Activated T-helper 1 cell treated with anti-CD3 and anti-CD28 coated beads, Interleukin-12 subunit alpha, Interleukin-12 subunit beta, Interleukin-2, Interleukin-4 antibody, amounts not matched to agents 30 ng/mL and 10 ng/mL and 1 ng/mL, durations not matched to agents 14 hours and 24 hours and 36 hours (primary cell): ENCODE measurements around the gene USF3. TPM values are rescaled to one million over a fixed set of nuclear protein-coding genes. Genes with fewer than 3 reads are reported as not detected.
"Not testable (repeated sequence)": the region's sequence is repeated elsewhere in the genome, so short reads cannot be mapped to it uniquely, and the experiment has no call there.

Source experiments
- DNase-seq: peaks from one replicate; pipeline ENCODE4 v3.0.0; 2021; ENCODE audit warnings: low spot score
- H3K27ac Mint-ChIP-seq: one replicate; pipeline ENCODE4 v1.8.0; 2021; ENCODE audit warnings: mild to moderate bottlenecking, mixed read lengths
- H3K27me3 Mint-ChIP-seq: one replicate; pipeline ENCODE4 v1.8.0; 2022; ENCODE audit warnings: mild to moderate bottlenecking, moderate library complexity, mixed read lengths; ENCODE audit not compliant: insufficient read depth
- H3K36me3 Mint-ChIP-seq: one replicate; pipeline ENCODE4 v1.8.0; 2021; ENCODE audit warnings: low read depth, mixed read lengths
- H3K4me1 Mint-ChIP-seq: one replicate; pipeline ENCODE4 v1.8.0; 2021; ENCODE audit warnings: low read depth, mixed read lengths
- H3K4me3 Mint-ChIP-seq: one replicate; pipeline ENCODE4 v1.8.0; 2021; ENCODE audit warnings: mild to moderate bottlenecking, moderate library complexity, mixed read lengths
- H3K9me3 Mint-ChIP-seq: one replicate; pipeline ENCODE4 v1.8.0; 2021; ENCODE audit warnings: mixed read lengths
- intact Hi-C: fragments of 100-400 bp; cut with micrococcal nuclease; formaldehyde crosslinking; loops from one replicate; pipeline ENCODE4 v1.15.1; 2024
- total RNA-seq: library from RNA; stranded (reverse); gene quantifications from 2 replicates; pipeline ENCODE4 v1.2.3, GENCODE V29; 2022

USF3 gene
- total RNA-seq, 1 donor from 2014 or later: 14.7 TPM

DNA sequence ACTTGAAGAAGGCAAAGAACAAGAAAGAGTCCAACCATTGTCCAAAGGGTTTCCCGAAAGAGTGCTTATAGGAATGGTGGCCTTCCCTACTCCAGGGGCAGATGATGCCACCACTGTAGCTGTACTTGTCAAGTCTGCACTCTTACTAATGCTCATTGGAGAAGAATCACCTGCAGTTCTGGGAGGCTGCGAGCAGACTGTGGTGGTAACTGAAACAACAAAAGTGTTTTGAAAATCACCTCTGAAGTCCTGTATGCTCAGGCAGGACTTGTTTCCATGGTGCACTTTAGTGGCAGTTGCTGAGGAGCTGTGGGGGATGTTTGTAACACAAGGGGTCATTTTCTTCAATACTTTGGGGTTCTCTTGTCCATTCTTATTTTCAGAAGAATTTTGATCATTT lies 36.0 kb downstream of the USF3 start:
- Mint-ChIP-seq H3K27ac (no peak overlapping the region), H3K9me3 (no peaks in the 10 kb centered on the region), H3K4me1 (peaks cover 6% of the 10 kb centered on the region), H3K27me3 (no peaks in the 10 kb centered on the region), H3K36me3 (peaks cover 42% of the 10 kb centered on the region), H3K4me3 (no peak overlapping the region)
- DNase-seq: no peak
- intact Hi-C loops: no loop called here

DNA sequence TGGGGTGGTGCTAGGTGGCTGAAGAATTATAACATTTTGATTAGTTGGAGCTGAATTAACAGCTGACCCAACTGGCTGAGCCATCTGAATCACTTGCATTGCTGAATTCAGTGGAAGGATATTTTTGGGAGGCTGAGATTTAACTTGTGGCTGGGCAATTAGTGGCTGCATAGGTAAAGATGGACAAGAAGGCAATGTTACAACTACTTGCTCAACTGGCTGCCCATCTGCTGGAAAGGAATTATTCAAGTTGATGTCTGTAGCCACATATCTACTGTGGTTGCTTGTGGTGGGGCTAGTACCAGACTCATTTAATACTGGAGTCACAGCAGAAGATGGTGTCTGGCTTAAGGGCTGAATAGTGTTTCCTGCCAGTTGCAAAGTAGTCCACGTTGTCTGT lies 36.4 kb downstream of the USF3 start:
- DNase-seq: no peak
- Mint-ChIP-seq H3K36me3 (peaks cover 44% of the 10 kb centered on the region), H3K4me3 (no peak overlapping the region), H3K9me3 (no peaks in the 10 kb centered on the region), H3K27ac (no peak overlapping the region), H3K27me3 (no peaks in the 10 kb centered on the region), H3K4me1 (peaks cover 4% of the 10 kb centered on the region)
- intact Hi-C loops: no loop called here

DNA sequence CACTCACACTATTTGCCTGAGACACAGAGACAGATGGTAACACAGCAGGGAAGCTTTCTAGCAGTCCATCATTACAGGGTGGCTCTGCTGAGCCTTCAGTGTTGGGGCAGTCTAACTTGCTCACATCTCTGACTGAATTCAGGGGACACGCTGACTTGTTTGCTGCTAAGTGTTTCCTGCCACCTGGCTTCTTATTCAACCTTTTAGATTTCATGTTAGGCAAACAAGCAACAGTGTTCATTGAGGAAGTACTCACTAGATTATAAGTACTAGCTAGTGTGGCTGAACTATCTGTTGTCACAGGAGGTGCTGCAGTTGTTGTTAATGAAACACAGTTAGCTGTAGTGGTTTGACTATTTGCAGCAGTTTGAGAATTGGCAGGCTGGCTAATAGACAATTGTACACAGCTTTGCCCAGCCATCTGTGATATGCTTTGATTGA lies 37.3 kb downstream of the USF3 start:
- Mint-ChIP-seq H3K36me3 (peaks cover 44% of the 10 kb centered on the region), H3K9me3 (no peaks in the 10 kb centered on the region), H3K4me1 (no peaks in the 10 kb centered on the region), H3K4me3 (no peak overlapping the region), H3K27me3 (no peaks in the 10 kb centered on the region), H3K27ac (no peak overlapping the region)
- intact Hi-C loops: no loop called here
- DNase-seq: no peak

DNA sequence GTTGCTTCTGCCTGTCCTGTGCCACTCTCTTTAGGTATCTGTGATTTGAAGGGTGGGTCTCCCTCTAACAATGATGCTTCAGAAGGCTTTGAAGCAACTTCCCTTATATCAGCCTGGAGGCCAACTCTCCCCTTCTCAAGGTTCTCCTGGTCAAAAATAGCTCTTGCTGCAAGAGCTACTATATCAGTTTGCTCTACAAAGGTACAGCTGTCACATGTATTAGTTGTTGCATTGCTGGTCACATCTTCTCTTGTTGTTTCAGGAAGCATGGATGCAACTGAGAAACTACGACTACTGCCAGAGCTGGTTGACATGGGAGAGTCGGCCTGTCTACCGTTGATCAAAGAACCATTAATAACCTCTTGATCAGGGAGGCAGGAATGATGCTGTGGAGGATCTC lies 38.3 kb downstream of the USF3 start:
- Mint-ChIP-seq H3K27ac (no peak overlapping the region), H3K9me3 (no peaks in the 10 kb centered on the region), H3K4me3 (no peak overlapping the region), H3K4me1 (no peaks in the 10 kb centered on the region), H3K27me3 (no peaks in the 10 kb centered on the region), H3K36me3 (peaks cover 44% of the 10 kb centered on the region)
- DNase-seq: no peak
- intact Hi-C loops: no loop called here

DNA sequence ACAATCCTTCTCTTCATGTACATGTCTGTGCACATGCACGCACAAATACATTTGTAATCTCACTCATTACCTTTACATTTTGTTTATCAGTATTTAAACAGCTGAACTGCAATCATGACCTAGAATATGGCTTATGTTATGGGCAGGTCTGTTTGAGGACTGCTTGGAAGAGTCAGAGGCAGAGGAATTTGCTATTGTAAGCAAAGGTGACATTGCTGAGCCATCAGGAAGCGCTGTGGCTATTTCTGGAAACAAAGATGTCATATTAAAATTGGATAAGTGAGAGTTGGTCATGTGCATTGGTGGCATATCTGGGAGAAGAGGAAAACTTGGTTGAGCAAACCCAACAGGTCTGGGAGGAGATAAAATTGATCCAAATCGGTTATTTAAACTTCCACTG lies 41.6 kb downstream of the USF3 start:
- H3K9me3 Mint-ChIP-seq: no peaks in the 10 kb centered on the region
- no peaks in the 10 kb centered on the region for H3K27me3 Mint-ChIP-seq
- DNase-seq: no peak
- no peak overlapping the region for H3K4me3 Mint-ChIP-seq
- H3K36me3 Mint-ChIP-seq: peaks cover 38% of the 10 kb centered on the region
- intact Hi-C loops: no loop called here
- no peak overlapping the region for H3K27ac Mint-ChIP-seq
- no peaks in the 10 kb centered on the region for H3K4me1 Mint-ChIP-seq

DNA sequence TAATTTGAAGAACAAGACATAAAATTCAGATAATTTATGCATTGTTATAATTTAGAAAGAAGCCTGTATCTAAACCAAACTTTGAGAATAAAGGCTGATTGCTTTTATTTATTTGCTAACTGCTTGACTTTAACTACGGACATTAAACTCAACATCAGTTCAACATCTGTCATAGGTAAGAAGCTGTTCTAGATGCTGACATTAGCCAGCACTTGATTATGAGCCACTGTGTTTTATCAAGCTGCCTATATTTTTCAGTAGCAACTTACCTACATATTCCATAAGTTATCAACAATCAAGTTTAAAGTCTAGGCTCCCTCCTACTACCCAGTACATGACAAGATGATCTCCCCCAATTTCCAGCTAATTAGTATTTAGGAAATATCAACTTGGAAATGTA lies 42.1 kb downstream of the USF3 start:
- Mint-ChIP-seq H3K27me3 (no peaks in the 10 kb centered on the region), H3K36me3 (peaks cover 32% of the 10 kb centered on the region), H3K4me3 (no peak overlapping the region), H3K27ac (no peak overlapping the region), H3K9me3 (no peaks in the 10 kb centered on the region), H3K4me1 (no peaks in the 10 kb centered on the region)
- DNase-seq: no peak
- intact Hi-C loops: no loop called here

DNA sequence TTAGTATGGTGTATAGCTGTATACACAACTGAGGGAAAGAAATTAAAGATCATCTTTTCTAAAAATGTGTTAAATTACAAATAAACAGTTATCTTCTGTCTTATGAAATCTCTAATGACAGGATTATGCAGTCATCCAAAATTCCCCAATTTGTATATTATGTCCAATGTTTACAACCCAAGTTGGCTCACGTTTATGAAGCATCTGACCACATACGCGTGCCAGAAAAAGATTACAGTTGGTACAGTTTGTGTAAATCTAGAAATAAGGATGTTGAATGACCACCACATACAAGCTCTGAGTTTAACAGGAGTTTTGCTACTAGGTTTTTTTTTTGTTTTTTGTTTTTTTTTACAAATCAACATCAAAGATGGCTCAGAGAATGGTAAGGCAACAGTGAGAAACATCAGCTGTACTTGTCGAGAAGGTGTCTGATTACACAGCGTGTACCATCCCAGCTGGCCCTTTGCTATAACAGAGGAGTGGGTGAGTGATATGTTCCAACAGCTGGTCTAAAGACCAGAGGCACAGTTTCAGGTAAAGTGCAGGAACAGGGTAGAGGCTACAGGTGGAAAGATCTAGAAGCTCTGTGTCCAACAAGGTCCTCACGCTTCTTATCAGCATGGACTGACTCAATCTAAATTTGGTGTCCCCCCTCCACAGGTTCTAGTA lies 47.1 kb downstream of the USF3 start:
- no peak for DNase-seq
- Mint-ChIP-seq H3K27me3 (no peaks in the 10 kb centered on the region), H3K4me3 (no peak overlapping the region), H3K36me3 (peaks cover 11% of the 10 kb centered on the region), H3K4me1 (no peaks in the 10 kb centered on the region), H3K27ac (no peak overlapping the region), H3K9me3 (peaks cover 13% of the 10 kb centered on the region)
- intact Hi-C loops: no loop called here

DNA sequence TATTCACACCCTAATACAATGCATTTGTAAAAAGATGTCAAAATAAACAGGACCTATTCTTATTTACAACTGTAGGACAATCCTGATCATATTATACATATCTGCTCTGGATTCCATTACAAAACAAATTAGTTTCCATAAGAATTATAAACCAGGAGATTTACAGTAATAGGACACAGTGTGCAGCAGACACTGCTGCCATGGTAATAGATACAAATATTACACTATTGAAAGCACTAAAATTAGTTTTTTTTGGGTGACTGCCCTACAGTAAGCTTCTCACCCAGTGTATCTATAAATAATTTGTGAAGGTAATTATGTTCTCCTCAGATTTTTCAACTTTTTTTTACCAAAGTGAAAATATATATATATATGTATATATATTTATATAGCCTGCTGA lies 47.9 kb downstream of the USF3 start:
- DNase-seq: no peak
- H3K9me3 Mint-ChIP-seq: peaks cover 21% of the 10 kb centered on the region
- no peaks in the 10 kb centered on the region for H3K4me1 Mint-ChIP-seq
- intact Hi-C loops: no loop called here
- no peak overlapping the region for H3K27ac Mint-ChIP-seq
- H3K36me3 Mint-ChIP-seq: peaks cover 11% of the 10 kb centered on the region
- H3K4me3 Mint-ChIP-seq: no peak overlapping the region
- H3K27me3 Mint-ChIP-seq: no peaks in the 10 kb centered on the region

DNA sequence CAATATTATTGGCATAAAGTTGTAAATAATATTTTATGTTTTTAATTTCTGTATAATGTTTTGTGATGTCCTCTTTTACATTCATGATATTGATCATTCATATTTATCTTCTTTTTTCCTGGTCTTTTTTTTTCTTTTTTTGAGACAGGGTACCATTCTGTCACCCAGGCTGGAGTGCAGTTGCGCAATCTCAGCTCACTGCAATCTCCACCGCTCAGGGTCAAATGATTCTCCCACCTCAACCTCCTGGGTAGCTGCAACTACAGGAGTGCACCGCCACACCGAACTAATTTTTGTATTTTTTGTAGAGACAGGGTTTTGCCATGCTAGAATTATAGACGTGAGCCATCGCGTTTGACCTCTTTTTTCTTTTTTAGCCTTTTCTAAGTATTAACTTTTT lies 52.9 kb downstream of the USF3 start:
- H3K36me3 Mint-ChIP-seq: no peaks in the 10 kb centered on the region
- no peak for DNase-seq
- H3K4me3 Mint-ChIP-seq: no peak overlapping the region
- H3K9me3 Mint-ChIP-seq: peaks cover 21% of the 10 kb centered on the region
- H3K27me3 Mint-ChIP-seq: no peaks in the 10 kb centered on the region
- intact Hi-C loops: no loop called here
- H3K4me1 Mint-ChIP-seq: no peaks in the 10 kb centered on the region
- no peak overlapping the region for H3K27ac Mint-ChIP-seq

DNA sequence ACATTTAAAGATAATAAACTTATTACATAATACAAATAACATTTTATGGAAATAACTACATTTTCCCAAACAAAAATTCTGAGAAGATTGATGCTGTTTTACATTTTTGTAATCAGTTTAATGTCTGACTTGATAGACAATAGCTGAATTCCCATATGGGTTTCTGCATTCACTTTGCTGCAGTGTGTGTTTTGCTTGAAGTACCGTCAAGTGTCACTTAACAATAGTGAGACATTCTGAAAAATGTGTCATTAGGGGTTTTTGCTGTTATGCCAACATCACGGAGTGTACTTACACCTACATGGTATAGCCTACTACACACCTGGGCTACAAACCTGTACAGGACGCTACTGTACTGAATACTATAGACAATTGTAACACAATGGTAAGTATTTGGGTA lies 57.5 kb downstream of the USF3 start:
- Mint-ChIP-seq H3K4me3 (no peak overlapping the region), H3K36me3 (no peaks in the 10 kb centered on the region), H3K4me1 (no peaks in the 10 kb centered on the region), H3K27ac (no peak overlapping the region), H3K9me3 (peaks cover 4% of the 10 kb centered on the region), H3K27me3 (no peaks in the 10 kb centered on the region)
- intact Hi-C loops: no loop called here
- DNase-seq: no peak

DNA sequence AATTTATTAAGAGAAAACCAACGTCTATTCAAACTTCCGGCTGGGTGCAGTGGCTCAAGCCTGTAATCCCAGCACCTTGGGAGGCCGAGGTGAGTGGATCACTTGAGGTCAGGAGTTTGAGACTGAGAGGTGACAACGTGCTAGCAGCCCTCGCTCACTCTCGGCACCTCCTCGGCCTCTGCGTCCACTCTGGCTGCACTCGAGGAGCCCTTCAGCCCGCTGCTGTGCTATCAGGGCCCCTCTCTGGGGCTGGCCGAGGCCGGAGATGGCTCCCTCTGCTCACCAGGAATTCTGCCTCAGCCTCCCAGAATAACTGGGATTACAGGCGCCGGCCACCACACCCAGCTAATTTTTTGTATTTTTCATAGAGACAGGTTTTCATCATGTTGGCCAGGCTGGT lies 58.7 kb downstream of the USF3 start:
- H3K4me1 Mint-ChIP-seq: no peaks in the 10 kb centered on the region
- H3K9me3 Mint-ChIP-seq: no peaks in the 10 kb centered on the region
- no peak for DNase-seq
- H3K36me3 Mint-ChIP-seq: no peaks in the 10 kb centered on the region
- H3K27me3 Mint-ChIP-seq: no peaks in the 10 kb centered on the region
- no peak overlapping the region for H3K4me3 Mint-ChIP-seq
- intact Hi-C loops: no loop called here
- H3K27ac Mint-ChIP-seq: no peak overlapping the region

DNA sequence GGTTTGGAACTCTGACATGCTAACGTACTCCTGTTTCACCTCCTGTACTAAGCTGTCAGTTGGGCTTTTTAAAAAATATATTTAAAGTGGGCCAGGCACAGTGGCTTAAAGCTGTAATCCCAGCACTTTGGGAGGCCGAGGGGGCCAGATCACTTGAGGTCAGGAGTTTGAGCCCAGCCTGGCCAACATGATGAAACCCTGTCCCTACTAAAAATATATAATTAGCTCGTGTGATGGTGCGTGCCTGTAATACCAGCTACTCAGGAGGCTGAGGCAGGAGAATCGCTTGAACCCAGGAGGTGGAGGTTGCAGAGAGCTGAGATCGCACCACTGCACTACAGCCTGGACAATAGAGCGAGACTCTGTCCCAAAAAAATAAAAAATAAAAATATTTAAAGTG lies 60.4 kb downstream of the USF3 start:
- DNase-seq, intact Hi-C loops, H3K9me3 Mint-ChIP-seq, H3K27ac Mint-ChIP-seq, H3K4me3 Mint-ChIP-seq, H3K27me3 Mint-ChIP-seq, H3K4me1 Mint-ChIP-seq, H3K36me3 Mint-ChIP-seq: not testable (repeated sequence)

DNA sequence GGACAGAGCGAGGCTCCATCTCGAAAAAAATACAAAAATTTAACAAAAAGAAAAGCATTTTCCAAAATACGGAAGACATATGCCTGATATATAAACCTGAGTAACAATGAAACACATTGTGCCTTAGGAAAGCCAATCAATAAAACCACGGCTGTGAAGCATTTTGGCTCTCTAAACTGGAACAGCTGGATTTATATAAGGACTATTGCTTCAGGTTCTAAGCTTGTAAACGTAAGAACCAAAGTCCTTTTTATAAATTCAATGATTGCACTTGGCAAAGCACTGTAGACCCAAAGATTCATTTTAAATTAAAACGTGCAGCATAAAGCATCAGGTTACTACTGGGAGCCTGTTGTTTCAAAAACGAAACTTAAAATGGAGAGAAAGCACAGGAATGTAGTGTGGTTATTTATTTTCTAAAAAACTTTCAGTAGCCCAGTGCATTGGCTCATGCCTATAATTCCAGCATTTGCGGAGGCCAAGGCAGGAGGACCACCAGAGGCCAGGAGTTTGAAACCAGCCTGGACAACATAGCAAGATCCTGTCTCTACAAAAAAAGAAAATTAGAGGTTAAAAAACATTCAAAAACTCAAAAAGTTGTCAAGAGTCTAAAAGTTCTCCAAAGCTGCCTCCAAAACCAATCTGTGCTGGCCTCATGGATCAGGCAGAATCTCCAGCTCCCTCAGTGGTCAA lies 61.5 kb downstream of the USF3 start:
- H3K36me3 Mint-ChIP-seq: no peaks in the 10 kb centered on the region
- H3K27me3 Mint-ChIP-seq: no peaks in the 10 kb centered on the region
- no peak overlapping the region for H3K27ac Mint-ChIP-seq
- no peak for DNase-seq
- no peaks in the 10 kb centered on the region for H3K9me3 Mint-ChIP-seq
- intact Hi-C loops: no loop called here
- H3K4me1 Mint-ChIP-seq: no peaks in the 10 kb centered on the region
- no peak overlapping the region for H3K4me3 Mint-ChIP-seq

DNA sequence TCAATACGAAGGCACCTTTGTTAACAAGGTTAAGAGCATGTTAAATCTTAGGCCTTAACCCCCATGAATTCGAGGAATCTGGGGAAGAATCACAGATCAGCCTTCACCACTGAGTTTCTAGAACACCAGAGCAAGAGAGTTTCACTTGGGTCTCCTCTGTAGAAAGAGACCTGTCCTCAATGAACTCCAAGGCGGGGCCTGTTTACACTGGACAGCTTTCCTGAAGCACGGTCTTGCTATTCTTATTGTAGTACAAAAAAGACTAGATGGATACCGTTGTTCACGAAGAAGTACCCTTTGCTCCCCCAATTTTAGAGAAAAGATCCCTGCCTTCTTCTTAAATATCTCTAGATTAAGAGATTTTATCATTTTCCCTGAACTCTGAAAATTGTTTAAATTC lies 64.9 kb downstream of the USF3 start:
- intact Hi-C loops: no loop called here
- no peak overlapping the region for H3K27ac Mint-ChIP-seq

More for the DNA sequence above, 64.9 kb downstream of the USF3 start:
- no peak for DNase-seq
- Mint-ChIP-seq H3K27me3 (no peaks in the 10 kb centered on the region), H3K9me3 (no peaks in the 10 kb centered on the region), H3K36me3 (peaks cover 6% of the 10 kb centered on the region), H3K4me1 (peaks cover 5% of the 10 kb centered on the region), H3K4me3 (no peak overlapping the region)
